ENCODE data around the gene TEDDM1. TPM values are rescaled to one million over a fixed set of nuclear protein-coding genes. Genes with fewer than 3 reads are reported as not detected.

Gene TEDDM1
- total RNA-seq, 4 donors from 2014 or later: not detected

- no peak for DNase-seq
- Histone ChIP-seq H3K27ac (no peak overlapping the region), H3K27me3 (no peaks in the 10 kb centered on the region), H3K9me3 (no peaks in the 10 kb centered on the region), H3K4me3 (no peak overlapping the region), H3K36me3 (no peaks in the 10 kb centered on the region), H3K4me1 (no peaks in the 10 kb centered on the region)
- TF ChIP-seq CTCF (IDR thresholded peaks at IDR 0.05) (no peak), POLR2A (IDR thresholded peaks at IDR 0.05) (no peak)
- intact Hi-C loops (cut with DNase I; ENCODE audit: low total_unique reads): no loop called here
These were observed 14.3 kb downstream of the TEDDM1 start for GRCh38 chr1:182385885-182386853.

- intact Hi-C loops (cut with DNase I; ENCODE audit: low total_unique reads): no loop called here
- no peaks in the 10 kb centered on the region for H3K27me3 ChIP-seq
- TF ChIP-seq POLR2A (IDR thresholded peaks at IDR 0.05): no peak
- TF ChIP-seq CTCF (IDR thresholded peaks at IDR 0.05): no peak
- DNase-seq: no peak
- no peak overlapping the region for H3K4me3 ChIP-seq
- no peaks in the 10 kb centered on the region for H3K36me3 ChIP-seq
- H3K27ac ChIP-seq: no peak overlapping the region
- no peaks in the 10 kb centered on the region for H3K4me1 ChIP-seq
- no peaks in the 10 kb centered on the region for H3K9me3 ChIP-seq
These were observed 16.0 kb downstream of the TEDDM1 start for GRCh38 chr1:182384387-182384960.

GRCh38 chr1:182383934-182384333 is 16.5 kb downstream of the TEDDM1 start:
- Histone ChIP-seq H3K36me3 (no peaks in the 10 kb centered on the region), H3K4me1 (no peaks in the 10 kb centered on the region), H3K4me3 (no peak overlapping the region), H3K27ac (no peak overlapping the region), H3K27me3 (no peaks in the 10 kb centered on the region), H3K9me3 (no peaks in the 10 kb centered on the region)
- no peak for DNase-seq
- intact Hi-C loops (cut with DNase I; ENCODE audit: low total_unique reads): no loop called here
- no peak for TF ChIP-seq CTCF (IDR thresholded peaks at IDR 0.05)
- no peak for TF ChIP-seq POLR2A (IDR thresholded peaks at IDR 0.05)

DNA sequence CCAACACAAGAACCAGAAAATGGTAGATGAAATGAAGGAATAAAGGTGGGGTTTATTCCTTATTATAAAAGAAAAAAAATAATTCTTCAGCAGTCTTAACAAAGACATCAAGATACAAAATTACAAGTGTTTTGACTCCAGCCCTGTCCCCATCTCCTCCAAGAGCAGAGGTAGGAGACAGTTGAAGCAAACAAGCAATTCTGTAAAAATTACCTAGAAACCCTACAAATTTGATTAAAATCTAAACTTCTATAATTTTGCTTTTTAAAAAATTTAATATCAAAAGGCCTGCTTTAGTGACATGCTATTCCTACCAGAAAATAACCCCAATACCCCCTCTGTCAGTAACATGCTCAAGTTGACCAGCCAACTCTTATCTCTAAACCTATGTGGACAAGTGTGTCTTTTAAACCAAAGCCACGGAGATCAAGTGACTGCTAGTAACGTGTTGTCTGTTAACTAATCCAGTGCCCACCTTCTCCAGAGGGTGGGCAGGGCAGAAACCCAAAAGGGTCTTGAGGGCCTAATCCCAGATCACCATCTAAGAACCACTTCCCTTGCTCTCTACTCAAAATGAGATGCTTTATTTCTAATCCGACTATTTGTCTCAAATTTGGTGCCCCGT is 17.3 kb downstream of the TEDDM1 start:
- no peak for DNase-seq
- H3K36me3 ChIP-seq: no peaks in the 10 kb centered on the region
- no peak overlapping the region for H3K4me3 ChIP-seq
- H3K27me3 ChIP-seq: no peaks in the 10 kb centered on the region
- intact Hi-C loops (cut with DNase I; ENCODE audit: low total_unique reads): no loop called here
- no peaks in the 10 kb centered on the region for H3K9me3 ChIP-seq
- H3K4me1 ChIP-seq: no peaks in the 10 kb centered on the region
- no peak overlapping the region for H3K27ac ChIP-seq
- TF ChIP-seq CTCF (IDR thresholded peaks at IDR 0.05) (no peak), POLR2A (IDR thresholded peaks at IDR 0.05) (no peak)
